Activated T-cell treated with anti-CD3 and anti-CD28 coated beads for 1 hour (primary cell): ENCODE measurements around the gene ATP10D.
"Not testable (repeated sequence)": the region's sequence is repeated elsewhere in the genome, so short reads cannot be mapped to it uniquely, and the experiment has no call there.

Experiments
- DNase-seq: peaks from one replicate; pipeline ENCODE4 v3.0.0-alpha.2; 2020; ENCODE audit warnings: low read depth

Gene ATP10D

DNA sequence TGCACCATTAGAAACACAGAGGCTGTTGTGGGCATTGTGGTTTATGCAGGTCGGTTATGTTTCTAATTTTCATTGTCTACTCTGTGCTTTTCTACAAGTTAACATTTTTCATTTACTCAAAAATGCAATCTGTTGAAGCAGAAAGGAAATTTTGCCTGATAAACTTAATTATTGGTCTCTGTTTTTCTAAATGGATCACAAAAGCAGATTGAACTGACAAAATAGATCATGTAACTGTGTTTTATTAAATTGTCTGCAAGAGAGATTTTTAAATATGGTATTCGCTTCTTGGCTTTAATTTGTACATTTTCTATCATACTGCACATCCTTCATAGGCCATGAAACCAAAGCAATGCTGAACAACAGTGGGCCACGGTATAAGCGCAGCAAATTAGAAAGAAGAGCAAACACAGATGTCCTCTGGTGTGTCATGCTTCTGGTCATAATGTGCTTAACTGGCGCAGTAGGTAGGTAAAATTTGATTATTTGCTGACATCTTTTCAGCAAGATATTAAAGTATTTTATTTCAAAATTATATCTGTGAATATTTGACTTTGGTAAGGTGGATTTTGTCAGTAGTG lies 50.6 kb downstream of the ATP10D start:
- no peak for DNase-seq

DNA sequence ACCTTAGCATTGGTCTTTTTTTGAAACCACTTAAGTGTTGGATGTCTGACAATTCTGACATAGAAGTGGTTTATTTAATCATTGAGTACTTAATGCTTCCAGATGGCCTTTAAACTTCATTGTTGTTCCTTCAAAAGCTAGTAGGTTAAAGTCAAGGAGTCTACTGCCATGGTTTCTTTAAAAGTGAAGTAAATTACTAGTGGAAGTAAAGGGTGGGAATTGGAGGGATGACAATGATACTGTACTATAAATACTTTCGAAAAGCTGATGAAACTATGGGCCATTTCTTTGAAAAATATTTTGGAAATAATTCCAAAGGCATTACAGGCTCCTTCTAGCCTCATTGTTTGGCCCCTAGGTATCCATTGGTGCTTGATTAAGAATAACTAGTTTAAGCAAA lies 51.9 kb downstream of the ATP10D start:
- no peak for DNase-seq

DNA sequence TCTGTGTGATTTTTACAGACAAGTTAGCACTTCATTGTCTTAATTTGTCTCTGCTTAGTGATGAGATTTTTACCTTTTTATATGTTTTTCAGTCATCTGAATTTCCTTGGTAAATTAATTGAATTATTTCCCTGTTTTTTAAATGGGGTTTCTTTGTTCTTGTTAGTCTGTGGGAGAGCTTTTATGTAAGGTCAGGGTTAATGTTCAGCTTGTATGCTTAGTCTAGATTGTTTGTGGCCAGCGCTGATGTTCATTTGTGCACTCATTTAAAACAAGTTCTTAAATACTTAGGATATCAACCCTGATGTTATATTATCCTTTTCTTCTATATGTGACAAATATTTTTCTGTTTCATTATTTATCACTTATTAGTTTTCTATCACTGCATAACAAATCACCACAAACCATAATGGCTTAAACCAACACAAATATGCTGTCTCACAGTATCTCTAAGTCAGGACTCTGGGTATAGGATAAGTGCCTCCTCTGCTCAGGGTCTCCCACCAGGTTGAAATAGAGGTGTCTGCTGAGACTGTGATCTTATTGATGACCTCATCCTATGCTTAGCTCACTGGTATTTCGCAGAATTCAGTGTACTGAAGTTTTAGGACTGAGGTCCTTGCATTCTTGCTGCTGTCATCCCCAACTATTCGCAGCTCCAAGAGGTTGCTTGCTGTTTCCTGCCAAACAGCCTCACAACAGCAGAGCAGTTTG lies 53.2 kb downstream of the ATP10D start:
- DNase-seq: no peak

DNA sequence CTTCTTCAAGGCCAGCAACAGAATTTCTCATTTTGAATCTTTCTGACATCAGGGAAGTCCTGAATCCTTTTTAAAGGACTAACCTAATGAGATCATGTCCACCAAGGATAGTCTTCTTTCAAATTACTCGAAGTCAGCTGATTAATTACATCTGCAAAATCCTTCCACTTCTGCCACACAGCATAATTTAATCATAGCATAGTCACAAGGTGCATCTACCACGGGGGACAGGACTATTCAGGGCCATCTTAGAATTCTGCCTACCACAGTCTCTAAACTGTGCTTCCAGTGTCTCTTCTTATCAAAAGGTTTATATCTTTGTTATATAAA lies 53.7 kb downstream of the ATP10D start:
- DNase-seq: no peak

GRCh38 chr4:47542640-47543039 lies 57.6 kb downstream of the ATP10D start:
- DNase-seq: not testable (repeated sequence)

GRCh38 chr4:47543331-47543730 lies 58.3 kb downstream of the ATP10D start:
- DNase-seq: no peak

DNA sequence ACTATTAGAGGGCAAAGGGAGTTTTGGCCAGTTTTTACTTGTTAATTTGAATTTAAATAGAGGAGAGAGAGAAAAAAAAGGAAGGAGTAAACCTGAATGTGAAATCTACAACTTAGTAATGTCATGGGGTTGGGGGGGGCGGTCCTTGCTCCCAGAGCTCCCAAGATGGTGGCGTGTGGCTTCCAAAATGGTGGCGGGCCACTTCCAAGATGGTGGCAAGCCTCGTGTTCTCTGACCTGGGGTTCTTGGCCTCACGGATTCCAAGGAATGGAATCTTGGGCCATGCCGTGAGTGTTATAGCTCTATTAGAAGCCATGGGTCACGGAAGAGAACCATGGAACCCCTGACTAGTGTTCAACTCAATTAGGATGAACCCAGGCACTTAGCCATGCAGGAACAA lies 65.3 kb downstream of the ATP10D start:
- DNase-seq: not testable (repeated sequence)

DNA sequence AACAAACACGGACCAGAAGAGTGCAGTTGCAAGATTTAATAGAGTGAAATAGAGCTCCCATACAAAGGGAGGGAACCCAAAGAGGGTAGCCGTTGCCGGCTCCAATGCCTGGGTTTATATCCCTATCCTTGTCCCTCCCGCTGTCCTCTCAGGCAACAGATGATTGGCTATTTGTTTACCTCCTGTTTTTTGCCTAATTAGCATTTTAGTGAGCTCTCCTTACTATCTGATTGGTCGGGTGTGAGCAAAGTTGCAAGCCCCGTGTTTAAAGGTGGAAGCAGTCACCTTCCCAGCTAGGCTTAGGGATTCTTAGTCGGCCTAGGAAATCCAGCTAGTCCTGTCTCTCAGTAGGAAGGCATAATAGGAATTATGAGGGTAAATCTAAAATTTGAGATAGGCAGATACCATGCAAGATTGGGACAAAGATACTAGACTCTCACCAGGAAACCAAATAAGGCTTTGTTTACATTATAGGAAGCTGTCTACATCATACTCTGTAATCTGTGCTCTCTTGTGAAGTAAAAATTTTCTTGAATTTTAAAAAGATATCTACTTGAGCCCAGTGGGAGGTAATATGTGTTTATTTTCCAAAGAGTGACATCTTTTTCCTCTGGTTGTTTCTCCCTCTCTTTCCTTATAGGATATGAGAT lies 65.9 kb downstream of the ATP10D start:
- no peak for DNase-seq

DNA sequence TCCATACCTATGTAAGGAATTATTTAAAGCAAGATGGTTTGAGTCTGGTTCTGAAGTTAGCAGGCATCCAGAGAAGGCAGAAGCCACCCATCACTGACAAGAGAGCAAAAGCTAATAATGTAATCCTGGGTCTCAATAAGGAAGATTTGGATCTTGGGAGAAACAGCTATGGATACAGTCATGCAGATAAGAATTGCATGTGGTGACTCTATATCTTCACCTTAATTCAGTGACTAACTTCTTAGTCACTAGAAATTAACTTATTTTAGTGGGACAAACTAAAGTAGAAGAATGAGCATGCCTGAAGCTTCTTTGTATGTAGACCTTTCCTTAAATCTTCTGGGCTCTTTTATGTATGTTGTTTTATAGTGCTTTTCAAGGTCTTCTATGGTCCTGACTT lies 66.6 kb downstream of the ATP10D start:
- no peak for DNase-seq

- no peak for DNase-seq
These were observed 68.5 kb downstream of the ATP10D start for GRCh38 chr4:47553329-47554125.

DNA sequence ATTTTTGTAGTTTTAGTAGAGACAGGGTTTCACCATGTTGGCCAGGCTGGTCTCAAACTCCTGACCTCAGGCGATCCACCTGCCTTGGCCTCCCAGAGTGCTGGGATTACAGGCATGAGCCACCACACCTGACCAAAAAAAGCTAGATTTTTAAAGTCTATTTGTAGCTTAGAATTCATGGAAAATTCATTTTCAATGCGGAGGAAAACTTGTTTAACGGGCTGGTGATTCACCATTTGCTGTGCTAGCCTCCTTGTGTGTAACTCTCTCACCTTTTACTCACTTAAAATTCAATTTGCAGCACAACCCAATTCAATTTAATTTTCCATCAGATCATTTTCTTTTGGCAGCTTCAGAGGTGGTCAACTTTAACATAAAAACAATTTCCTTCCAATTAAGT lies 70.8 kb downstream of the ATP10D start:
- DNase-seq: not testable (repeated sequence)

DNA sequence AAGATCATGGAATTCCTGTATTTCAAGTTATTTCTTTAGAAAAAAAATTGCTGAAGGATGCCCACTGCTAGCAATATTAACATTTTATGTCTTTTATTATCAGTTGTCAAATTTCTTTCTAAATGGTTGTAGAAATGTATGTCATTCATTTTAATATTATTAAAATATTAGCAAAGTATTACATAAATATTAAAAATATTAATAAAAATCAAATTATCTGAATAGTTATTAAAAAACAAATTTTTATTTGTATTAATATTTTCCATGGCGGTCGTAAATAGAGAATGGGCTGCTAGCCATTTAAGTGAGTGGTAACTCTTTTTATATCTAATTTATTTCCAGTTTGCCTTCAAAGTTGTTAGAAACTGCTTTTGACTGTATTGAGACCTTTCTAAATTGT lies 72.2 kb downstream of the ATP10D start:
- DNase-seq: no peak

GRCh38 chr4:47560682-47561081 lies 75.6 kb downstream of the ATP10D start:
- DNase-seq: no peak

GRCh38 chr4:47561331-47561730 lies 76.3 kb downstream of the ATP10D start:
- no peak for DNase-seq

- DNase-seq: no peak
These were observed 77.2 kb downstream of the ATP10D start for GRCh38 chr4:47562297-47562696.

GRCh38 chr4:47566566-47566965 lies 81.5 kb downstream of the ATP10D start:
- DNase-seq: no peak

GRCh38 chr4:47566969-47567368 lies 81.9 kb downstream of the ATP10D start:
- no peak for DNase-seq

DNA sequence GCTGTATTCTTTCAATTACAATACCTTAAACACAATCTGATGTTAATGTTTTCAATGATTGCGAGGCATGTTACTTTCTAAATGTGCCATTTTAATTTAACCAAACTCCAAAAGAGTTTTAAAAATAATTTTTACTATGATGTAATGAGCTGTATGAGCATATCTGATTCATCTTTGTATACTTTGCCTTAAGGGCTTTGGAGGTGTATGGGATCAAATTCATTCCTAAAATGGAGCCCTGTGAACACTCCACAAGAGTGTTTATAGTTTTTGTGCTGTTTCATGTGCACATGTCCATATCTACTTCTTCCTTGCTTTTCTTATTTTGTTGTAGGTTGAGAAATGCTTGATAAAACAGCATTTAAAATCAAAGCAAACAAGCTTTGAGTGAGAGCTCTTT lies 82.4 kb downstream of the ATP10D start:
- no peak for DNase-seq

- DNase-seq: no peak
These were observed 85.7 kb downstream of the ATP10D start for GRCh38 chr4:47570816-47571215.

DNA sequence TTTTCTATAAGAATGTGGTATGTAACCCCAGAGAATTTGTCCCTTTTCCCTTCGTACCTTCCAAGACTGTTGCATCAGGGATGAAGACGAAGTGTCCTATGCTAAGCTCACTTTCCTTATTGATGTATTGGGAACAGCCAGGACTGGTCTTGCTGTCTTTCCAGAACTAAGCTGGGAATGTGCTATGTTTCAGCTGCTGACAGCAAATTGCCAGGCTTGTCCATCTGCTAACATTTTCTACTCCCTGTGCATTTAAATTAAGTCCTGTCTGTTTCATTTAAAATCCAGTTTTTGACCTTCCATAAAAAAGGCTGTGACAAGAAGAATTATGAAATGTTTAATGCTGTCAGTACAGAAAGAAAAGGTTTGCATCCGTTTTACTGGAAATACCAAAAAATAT lies 87.9 kb downstream of the ATP10D start:
- no peak for DNase-seq

DNA sequence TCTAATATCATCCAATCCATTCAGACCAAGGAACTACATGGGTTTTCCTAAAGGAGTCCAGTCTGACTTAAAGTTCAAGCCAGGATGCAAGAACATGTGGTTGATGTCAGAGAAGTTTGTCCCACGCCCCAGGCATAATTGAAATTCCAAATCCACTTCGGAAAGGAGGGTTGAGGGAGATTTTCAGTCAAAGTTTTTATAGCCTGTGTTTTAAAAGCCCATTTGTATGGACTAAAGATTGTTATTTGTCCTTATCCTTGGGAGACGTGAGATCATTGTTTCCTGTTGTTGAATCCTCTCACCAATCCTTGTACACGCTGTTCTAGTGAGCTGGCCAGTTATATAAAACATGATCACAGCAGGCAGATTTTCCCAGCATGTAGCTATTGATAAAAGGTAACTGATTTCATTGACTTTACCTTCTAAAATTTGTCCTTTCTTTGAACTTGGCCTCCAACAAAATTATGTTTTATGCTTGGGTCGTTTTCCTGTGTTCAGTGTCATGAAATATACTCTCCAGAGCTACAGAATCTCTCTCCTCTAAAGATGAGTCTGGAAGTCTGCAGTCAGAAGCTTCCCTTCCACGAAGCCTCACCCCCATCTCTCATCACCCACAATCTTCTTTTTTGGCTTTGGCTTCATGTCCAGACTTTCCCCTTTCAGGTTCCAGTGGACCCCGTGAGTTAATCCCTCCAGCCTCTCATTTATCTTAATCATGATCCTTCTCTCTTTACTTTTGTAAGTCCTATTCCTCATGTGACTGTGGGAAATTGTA lies 92.9 kb downstream of the ATP10D start:
- no peak for DNase-seq

- no peak for DNase-seq
These were observed 94.2 kb downstream of the ATP10D start for GRCh38 chr4:47579235-47579634.
